Tibial nerve (tissue), 4 donors: ENCODE measurements around the gene ADK.

Experiments
- CTCF ChIP-seq, 5 experiments: fragments of 200-600 bp in 3 of 5; fragments of 450-650 bp in 2 of 5; sonication (generic) in 3 of 5; IDR thresholded peaks; one replicate each; pipeline ENCODE4 v1.5.1; 2016 to 2019; ENCODE audit warnings: antibody characterized with exemption in 5 of 5, mild to moderate bottlenecking in 3 of 5, moderate library complexity in 2 of 5
- EP300 ChIP-seq, 2 donors: sonication (generic); formaldehyde crosslinking; IDR thresholded peaks; one replicate each; pipeline ENCODE4 v1.6.1; 2017; ENCODE audit warnings: antibody characterized with exemption in 2 of 2, mild to moderate bottlenecking in 1 of 2
- POLR2A ChIP-seq, 2 donors: fragments of 450-650 bp; IDR thresholded peaks; one replicate each; pipeline ENCODE4 v1.6.1; 2017; ENCODE audit warnings: antibody characterized with exemption in 2 of 2, mild to moderate bottlenecking in 2 of 2, moderate library complexity in 2 of 2

- no peak for TF ChIP-seq CTCF (IDR thresholded peaks at IDR 0.05)
- TF ChIP-seq POLR2A (IDR thresholded peaks at IDR 0.05) = no peak
- TF ChIP-seq EP300 (IDR thresholded peaks at IDR 0.05) = no peak
Observed at GRCh38 chr10:74684462-74684861, 533.4 kb downstream of the ADK start.
